Measurements from ENCODE around the gene PELI2.

Gene PELI2

DNA sequence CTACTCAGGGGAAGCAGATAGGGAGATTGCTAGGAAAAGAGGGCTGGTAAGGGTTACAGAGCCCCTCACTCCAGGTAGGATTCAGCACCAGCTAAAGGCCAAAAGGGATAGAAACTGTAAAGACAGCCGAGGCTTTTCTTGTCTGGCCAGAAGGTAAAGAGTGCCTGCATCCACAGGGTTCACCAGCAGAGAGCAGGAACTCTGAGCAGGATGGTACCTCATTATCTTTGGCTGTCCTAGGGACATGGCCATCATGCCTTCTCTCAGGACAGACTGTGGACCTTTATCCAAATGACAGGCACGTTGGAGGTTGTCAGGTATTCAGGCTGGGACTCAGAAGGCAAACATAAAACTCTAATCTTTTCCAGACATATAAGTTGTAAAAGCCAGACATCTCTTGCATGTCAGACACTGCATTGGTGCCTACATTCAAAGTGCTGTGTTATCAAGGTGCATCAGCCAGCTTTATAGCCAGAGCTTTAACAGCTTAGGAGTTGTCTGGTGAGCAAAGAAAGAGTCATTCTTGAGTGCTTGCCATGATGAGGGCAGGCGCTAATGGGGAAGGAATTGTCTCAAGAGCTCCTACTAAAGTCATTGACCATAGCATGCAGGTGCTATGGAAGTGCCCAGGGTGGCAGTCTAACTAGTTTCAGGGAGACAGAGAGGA, 89.5 kb downstream of the PELI2 start:
- WGBS: 86% methylated on average over 3 of the region's 3 CpGs
- H3K9me3 ChIP-seq (ENCODE audit: insufficient read depth, low read depth, low read length): no peaks in the 10 kb centered on the region
- H3K27ac ChIP-seq (ENCODE audit: low read depth, low read length): no peak overlapping the region

DNA sequence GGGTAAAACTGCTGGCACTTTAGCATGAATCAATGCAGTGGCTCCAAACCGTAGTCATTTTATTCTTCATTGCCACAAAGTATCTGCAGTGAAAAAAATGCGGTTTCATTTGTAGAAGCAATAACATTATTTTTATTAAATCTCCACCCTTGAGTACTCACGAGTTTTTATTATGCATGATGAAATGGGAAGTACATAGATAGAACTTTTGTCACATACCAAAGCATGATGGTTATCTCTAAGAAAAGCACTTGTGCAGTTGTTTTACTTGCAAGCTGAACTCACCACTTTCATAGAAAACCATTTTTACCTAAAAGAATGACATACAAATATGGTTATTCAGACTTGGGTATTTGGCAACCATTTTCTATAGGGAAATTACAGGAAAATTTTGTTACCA, 90.3 kb downstream of the PELI2 start:
- H3K4me3 ChIP-seq (ENCODE audit: low read length): no peak overlapping the region
- no peaks in the 10 kb centered on the region for H3K27me3 ChIP-seq (ENCODE audit: insufficient read depth, low read length)
- no peak overlapping the region for H3K9ac ChIP-seq (ENCODE audit: low read depth, low read length)
- 100% methylated on average over 2 of the region's 3 CpGs for WGBS
- no peaks in the 10 kb centered on the region for H3K9me3 ChIP-seq (ENCODE audit: insufficient read depth, low read depth, low read length)
- H3K36me3 ChIP-seq (ENCODE audit: insufficient read depth, low read length): no peaks in the 10 kb centered on the region
- H3K27ac ChIP-seq (ENCODE audit: low read depth, low read length): no peak overlapping the region
- peaks cover 7% of the 10 kb centered on the region; the same call in 1 of the 2 replicates for H3K4me1 ChIP-seq (ENCODE audit: insufficient read depth, low read length)

More for the DNA sequence above, 89.5 kb downstream of the PELI2 start:
- Histone ChIP-seq H3K36me3 (ENCODE audit: insufficient read depth, low read length) (no peaks in the 10 kb centered on the region), H3K9ac (ENCODE audit: low read depth, low read length) (no peak overlapping the region), H3K4me3 (ENCODE audit: low read length) (no peak overlapping the region), H3K4me1 (ENCODE audit: insufficient read depth, low read length) (peaks cover 7% of the 10 kb centered on the region; the same call in 1 of the 2 replicates), H3K27me3 (ENCODE audit: insufficient read depth, low read length) (no peaks in the 10 kb centered on the region)

DNA sequence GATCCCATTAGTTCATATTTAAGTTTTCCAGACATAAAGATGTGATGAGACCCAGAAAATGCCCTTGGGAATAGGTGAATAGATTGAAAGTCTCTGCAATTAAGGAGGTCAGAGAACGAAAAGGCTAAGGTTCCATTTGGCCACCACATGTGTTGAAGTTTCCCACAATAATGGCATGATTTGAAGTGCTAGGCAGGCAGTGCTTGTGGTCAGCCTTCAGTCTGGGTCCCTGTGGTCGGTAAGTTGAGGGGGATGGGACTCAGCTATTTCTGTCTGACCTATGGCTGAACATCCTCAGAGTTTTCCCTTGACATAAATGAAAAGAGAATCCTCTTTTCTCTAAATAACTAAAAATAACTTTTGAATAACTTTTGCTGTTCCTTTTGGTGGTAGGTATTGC, 92.4 kb downstream of the PELI2 start:
- Histone ChIP-seq H3K27ac (ENCODE audit: low read depth, low read length) (no peak overlapping the region), H3K27me3 (ENCODE audit: insufficient read depth, low read length) (no peaks in the 10 kb centered on the region), H3K4me3 (ENCODE audit: low read length) (no peak overlapping the region), H3K9me3 (ENCODE audit: insufficient read depth, low read depth, low read length) (no peaks in the 10 kb centered on the region), H3K36me3 (ENCODE audit: insufficient read depth, low read length) (no peaks in the 10 kb centered on the region), H3K4me1 (ENCODE audit: insufficient read depth, low read length) (peaks cover 7% of the 10 kb centered on the region; the same call in 1 of the 2 replicates), H3K9ac (ENCODE audit: low read depth, low read length) (no peak overlapping the region)
- WGBS: 79% methylated on average over 2 of the region's 2 CpGs

DNA sequence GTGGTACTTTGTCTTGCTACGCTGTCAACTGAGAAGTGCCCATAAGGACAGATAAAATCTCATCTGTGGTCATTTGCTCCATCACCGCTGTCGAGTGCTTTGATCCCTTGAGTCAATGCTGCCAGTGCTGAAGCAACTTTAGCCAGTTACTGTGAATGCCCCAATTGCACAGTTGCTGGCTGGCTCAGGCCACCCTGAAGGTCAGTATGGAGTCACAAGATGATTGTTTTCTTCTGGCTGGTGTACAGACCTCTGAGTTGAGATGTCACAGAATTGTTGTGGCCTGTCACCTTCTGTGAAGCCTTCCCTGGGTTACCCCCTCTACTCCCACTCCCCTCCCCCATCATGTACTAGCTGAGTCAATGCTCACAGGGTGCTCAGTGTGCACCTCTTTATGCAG, 92.9 kb downstream of the PELI2 start:
- Histone ChIP-seq H3K27ac (ENCODE audit: low read depth, low read length) (no peak overlapping the region), H3K9ac (ENCODE audit: low read depth, low read length) (no peak overlapping the region), H3K4me1 (ENCODE audit: insufficient read depth, low read length) (peaks cover 2% of the 10 kb centered on the region; the same call in 1 of the 2 replicates), H3K9me3 (ENCODE audit: insufficient read depth, low read depth, low read length) (no peaks in the 10 kb centered on the region), H3K4me3 (ENCODE audit: low read length) (no peak overlapping the region), H3K27me3 (ENCODE audit: insufficient read depth, low read length) (no peaks in the 10 kb centered on the region), H3K36me3 (ENCODE audit: insufficient read depth, low read length) (no peaks in the 10 kb centered on the region)
- WGBS: 96% methylated on average over 3 of the region's 3 CpGs

DNA sequence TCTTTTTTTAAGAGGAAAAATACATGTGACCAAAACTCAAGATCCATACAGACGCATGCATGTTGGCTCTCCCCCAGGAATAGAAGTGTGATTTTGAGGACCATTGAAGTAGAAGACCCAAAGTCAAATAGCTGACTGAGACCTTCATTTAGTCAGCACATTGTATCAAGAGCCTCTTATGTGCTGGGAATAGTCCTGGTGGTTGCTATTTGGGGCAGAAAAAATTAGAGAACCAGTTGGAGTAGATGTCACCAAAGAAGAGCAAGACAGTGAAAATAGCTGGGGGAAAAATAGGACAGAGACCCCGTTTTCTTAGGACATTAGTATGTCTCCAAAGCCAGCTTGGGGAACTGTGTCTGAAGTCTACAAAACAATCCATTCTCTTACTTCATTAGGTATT, 93.6 kb downstream of the PELI2 start:
- Histone ChIP-seq H3K9ac (ENCODE audit: low read depth, low read length) (no peak overlapping the region), H3K27ac (ENCODE audit: low read depth, low read length) (no peak overlapping the region), H3K4me1 (ENCODE audit: insufficient read depth, low read length) (no peaks in the 10 kb centered on the region), H3K27me3 (ENCODE audit: insufficient read depth, low read length) (no peaks in the 10 kb centered on the region), H3K9me3 (ENCODE audit: insufficient read depth, low read depth, low read length) (no peaks in the 10 kb centered on the region), H3K4me3 (ENCODE audit: low read length) (no peak overlapping the region), H3K36me3 (ENCODE audit: insufficient read depth, low read length) (no peaks in the 10 kb centered on the region)
- WGBS: 89% methylated on average over 2 of the region's 2 CpGs

DNA sequence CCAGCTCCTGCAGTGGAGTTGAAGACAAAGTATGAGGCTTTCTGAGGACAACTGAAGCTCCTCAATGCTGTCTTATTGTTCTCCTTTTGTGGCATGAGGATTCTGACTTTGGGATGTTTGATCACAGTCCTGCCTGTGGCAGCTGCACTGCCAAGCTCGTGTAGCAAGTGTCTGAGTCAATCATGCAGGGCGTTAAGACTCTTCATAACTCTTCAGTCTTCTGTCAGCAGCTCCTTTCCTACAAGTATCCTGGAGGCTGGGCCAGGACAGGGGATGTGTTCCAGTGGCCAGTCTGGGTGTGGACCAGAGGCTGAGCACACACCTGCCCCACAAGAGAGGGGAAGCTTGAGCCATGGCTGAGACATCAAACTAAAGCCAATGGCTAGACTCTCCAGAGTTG, 94.3 kb downstream of the PELI2 start:
- H3K36me3 ChIP-seq (ENCODE audit: insufficient read depth, low read length): no peaks in the 10 kb centered on the region
- H3K4me1 ChIP-seq (ENCODE audit: insufficient read depth, low read length): no peaks in the 10 kb centered on the region
- WGBS: 90% methylated on average over 2 of the region's 2 CpGs
- H3K27me3 ChIP-seq (ENCODE audit: insufficient read depth, low read length): no peaks in the 10 kb centered on the region
- H3K9me3 ChIP-seq (ENCODE audit: insufficient read depth, low read depth, low read length): no peaks in the 10 kb centered on the region
- no peak overlapping the region for H3K4me3 ChIP-seq (ENCODE audit: low read length)
- no peak overlapping the region for H3K27ac ChIP-seq (ENCODE audit: low read depth, low read length)
- no peak overlapping the region for H3K9ac ChIP-seq (ENCODE audit: low read depth, low read length)

DNA sequence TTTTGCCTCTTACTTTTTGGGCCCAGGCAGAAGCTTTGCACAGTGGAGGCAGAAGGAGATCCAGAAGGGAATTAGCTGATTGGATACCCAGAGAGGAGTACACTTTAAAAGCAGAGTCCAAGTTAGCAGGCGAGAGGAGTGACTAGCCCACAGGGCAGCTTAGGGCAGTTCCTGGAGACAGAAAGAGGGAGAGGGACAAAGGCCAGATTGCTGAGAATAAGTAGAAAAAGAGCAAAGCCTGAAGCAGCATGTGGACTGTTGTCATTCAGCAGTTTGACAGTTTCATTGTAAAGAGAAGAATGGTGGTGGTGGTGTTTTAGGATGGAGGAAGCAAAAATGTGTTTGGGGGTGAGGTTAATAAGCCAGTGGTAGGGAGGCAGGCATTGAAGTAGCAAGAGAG, 95.1 kb downstream of the PELI2 start:
- no peak overlapping the region for H3K27ac ChIP-seq (ENCODE audit: low read depth, low read length)
- no peak overlapping the region for H3K9ac ChIP-seq (ENCODE audit: low read depth, low read length)
- H3K27me3 ChIP-seq (ENCODE audit: insufficient read depth, low read length): no peaks in the 10 kb centered on the region
- H3K4me1 ChIP-seq (ENCODE audit: insufficient read depth, low read length): no peaks in the 10 kb centered on the region
- H3K9me3 ChIP-seq (ENCODE audit: insufficient read depth, low read depth, low read length): no peaks in the 10 kb centered on the region
- H3K4me3 ChIP-seq (ENCODE audit: low read length): no peak overlapping the region
- WGBS: 75% methylated on average over 1 of the region's 1 CpG
- H3K36me3 ChIP-seq (ENCODE audit: insufficient read depth, low read length): no peaks in the 10 kb centered on the region

DNA sequence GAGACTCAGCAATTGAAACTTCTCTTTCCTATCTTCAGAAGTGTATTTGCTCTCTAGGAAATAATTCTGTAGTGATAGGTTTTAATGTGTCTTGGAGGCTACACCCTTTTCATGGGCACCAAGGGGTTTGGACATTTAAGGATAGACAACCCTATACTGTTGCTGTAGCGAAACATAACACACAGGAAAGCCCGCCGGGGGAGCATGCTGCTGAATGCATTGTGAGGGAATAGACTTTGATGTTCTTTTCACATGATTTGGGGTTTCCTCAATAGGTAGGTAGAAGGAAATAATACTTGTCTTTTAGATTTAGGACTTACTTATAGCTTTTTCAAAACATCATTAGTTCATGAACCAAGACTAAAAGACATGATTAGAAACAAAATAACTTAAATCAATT, 97.0 kb downstream of the PELI2 start:
- 93% methylated on average over 3 of the region's 3 CpGs for WGBS
- H3K27ac ChIP-seq (ENCODE audit: low read depth, low read length): no peak overlapping the region

DNA sequence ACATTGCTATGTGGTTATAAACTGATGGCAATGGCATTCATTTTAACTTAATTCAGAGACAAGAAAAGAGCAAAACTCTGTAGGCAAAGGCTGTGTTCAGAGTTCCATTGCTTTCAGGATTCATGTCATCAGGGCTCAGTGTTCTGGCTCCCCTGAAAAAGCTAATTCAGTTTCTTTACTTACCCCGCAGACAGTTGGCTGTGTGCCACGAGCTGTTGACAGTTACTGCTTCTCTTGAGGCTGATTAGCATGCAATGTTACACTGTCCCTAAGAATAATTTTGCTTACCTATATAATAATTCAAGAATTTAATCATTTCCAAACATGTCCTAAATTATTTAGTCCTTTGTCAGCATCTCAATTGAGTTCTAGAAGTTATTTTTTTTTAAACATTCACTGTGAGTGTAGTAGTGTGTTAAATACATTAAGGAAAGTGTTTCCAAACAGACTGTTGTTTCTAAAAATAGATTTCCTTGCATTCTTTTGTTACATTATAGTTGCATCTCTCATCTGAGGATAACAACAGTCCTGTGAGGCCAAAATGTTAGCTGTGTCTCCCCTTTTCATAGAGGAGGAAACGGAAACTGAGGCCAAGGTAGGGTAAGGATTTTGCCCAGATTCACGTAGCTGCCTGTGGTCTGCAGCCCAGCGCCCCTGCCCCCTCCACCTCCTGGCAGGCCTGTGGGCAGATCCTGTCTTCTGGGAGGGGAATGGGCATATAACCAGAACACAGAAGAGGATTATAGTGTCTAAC, 98.6 kb downstream of the PELI2 start:
- no peaks in the 10 kb centered on the region for H3K9me3 ChIP-seq (ENCODE audit: insufficient read depth, low read depth, low read length)
- no peak overlapping the region for H3K9ac ChIP-seq (ENCODE audit: low read depth, low read length)
- no peak overlapping the region for H3K4me3 ChIP-seq (ENCODE audit: low read length)
- no peaks in the 10 kb centered on the region for H3K27me3 ChIP-seq (ENCODE audit: insufficient read depth, low read length)
- H3K27ac ChIP-seq (ENCODE audit: low read depth, low read length): no peak overlapping the region
- H3K4me1 ChIP-seq (ENCODE audit: insufficient read depth, low read length): peaks cover 8% of the 10 kb centered on the region; the same call in 1 of the 2 replicates
- WGBS: 89% methylated on average over 5 of the region's 5 CpGs
- no peaks in the 10 kb centered on the region for H3K36me3 ChIP-seq (ENCODE audit: insufficient read depth, low read length)

More for the DNA sequence above, 97.0 kb downstream of the PELI2 start:
- Histone ChIP-seq H3K9ac (ENCODE audit: low read depth, low read length) (no peak overlapping the region), H3K36me3 (ENCODE audit: insufficient read depth, low read length) (no peaks in the 10 kb centered on the region), H3K27me3 (ENCODE audit: insufficient read depth, low read length) (no peaks in the 10 kb centered on the region), H3K9me3 (ENCODE audit: insufficient read depth, low read depth, low read length) (no peaks in the 10 kb centered on the region), H3K4me3 (ENCODE audit: low read length) (no peak overlapping the region), H3K4me1 (ENCODE audit: insufficient read depth, low read length) (peaks cover 8% of the 10 kb centered on the region; the same call in 1 of the 2 replicates)

DNA sequence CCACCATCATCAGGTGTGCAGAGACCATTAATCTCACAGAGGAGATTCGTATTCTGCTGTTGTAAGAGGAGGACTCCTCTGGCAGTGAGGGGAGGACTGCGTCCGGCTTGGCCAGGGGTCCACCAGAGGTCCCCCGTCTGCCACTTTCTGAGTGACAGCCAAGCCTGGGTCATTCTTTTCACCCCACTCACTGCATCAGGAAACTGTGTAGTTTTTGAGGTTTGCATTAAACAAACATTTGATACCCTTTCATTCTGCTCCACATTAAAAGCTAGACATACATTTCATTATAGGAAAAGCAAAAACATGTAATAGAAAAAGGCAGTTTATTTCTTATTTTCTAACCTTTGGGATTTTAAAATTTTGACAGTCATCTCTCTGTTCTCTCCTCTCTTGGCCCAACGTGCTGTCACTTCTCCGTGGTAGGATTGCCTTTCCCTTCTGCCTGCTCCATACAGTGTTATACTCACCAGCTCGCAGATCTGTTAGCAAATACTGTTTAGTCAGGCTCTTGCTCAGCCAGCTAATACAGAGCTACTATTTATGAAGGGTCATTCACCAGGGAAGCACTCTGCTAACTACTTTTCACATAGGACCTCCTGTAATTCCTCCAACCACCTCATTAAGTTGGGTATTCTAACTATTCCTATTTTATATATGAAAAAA, 99.3 kb downstream of the PELI2 start:
- Histone ChIP-seq H3K4me3 (ENCODE audit: low read length) (no peak overlapping the region), H3K9me3 (ENCODE audit: insufficient read depth, low read depth, low read length) (no peaks in the 10 kb centered on the region), H3K27ac (ENCODE audit: low read depth, low read length) (no peak overlapping the region), H3K27me3 (ENCODE audit: insufficient read depth, low read length) (no peaks in the 10 kb centered on the region), H3K36me3 (ENCODE audit: insufficient read depth, low read length) (no peaks in the 10 kb centered on the region), H3K9ac (ENCODE audit: low read depth, low read length) (no peak overlapping the region), H3K4me1 (ENCODE audit: insufficient read depth, low read length) (peaks cover 8% of the 10 kb centered on the region; the same call in 1 of the 2 replicates)
- WGBS: 89% methylated on average over 7 of the region's 7 CpGs

Measured in HUES64 (cell line).